ENCODE results near the gene PIWIL4.

GRCh38 chr11:94648789-94649188, 81.6 kb downstream of the PIWIL4 start:
- no peak for TF ChIP-seq CTCF (conservative IDR thresholded peaks at IDR 0.05; ENCODE audit: low read depth, low read length)
- TF ChIP-seq EZH2 (IDR thresholded peaks at IDR 0.05; ENCODE audit: low read length, unreplicated experiment): no peak
